ENCODE data around the gene TAF4.

DNA sequence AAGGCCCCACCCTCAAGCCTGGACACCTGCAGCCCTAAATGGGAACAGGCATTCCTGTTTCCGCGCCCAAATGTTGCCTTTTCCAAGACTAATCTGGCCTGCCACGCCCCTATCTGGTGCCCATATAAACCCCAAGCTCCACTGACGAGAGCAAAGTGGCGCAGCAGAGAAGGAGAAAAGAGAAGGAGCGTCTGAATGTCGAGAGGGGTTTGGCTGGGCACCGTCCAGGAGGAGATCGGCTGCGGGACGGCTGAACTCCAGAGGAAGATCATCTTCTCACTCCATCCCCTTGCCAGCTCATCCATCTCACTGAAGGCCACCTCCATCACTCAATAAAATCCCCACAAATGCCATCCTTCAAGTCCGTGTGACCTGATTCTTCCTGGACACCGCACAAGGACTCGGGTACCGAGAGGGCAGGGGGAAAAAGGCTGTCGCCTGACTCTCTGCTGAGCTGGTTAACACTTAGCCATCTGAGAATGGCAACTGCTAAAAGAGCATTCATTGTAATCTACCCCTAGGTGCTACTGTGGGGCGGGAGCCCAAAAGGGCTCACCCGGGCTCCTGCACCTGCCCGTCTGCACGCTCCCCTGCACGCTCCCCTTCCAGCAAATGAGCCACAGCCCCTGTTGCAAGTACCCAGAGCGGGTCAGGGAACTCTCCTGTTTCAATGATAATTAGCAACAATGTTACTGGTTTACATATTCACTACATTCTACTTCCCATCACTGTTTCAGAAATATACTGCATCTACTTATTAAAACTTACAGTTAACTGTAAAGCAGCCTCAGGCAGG is 23.5 kb downstream of the TAF4 start:
- TF ChIP-seq CTCF (IDR thresholded peaks at IDR 0.05; ENCODE audit: low read length) (no peak), EZH2 (optimal IDR thresholded peaks at IDR 0.05; ENCODE audit: low read depth, low read length) (no peak), EZH2phosphoT487 (IDR thresholded peaks at IDR 0.05; ENCODE audit: low read length) (no peak)
